K562 (cell line): ENCODE data around the gene EMILIN3. TPM values are rescaled to one million over a fixed set of nuclear protein-coding genes. Genes with fewer than 3 reads are reported as not detected.

Experiments used
- ATAC-seq: fragments of 200-7000 bp; cut with Tn5 transposase; 3 replicates; pipeline ENCODE4 v1.9.1; 2020; ENCODE audit warnings: moderate library complexity
- Bru-seq: library from RNA; stranded (reverse); fragments of 400-500 nt; gene quantifications from one replicate; lab custom pipeline; 2021; lab: Mats Ljungman, UMichigan
- BruChase-seq, 2 experiments: library from RNA; stranded (reverse); fragments of 400-500 nt; gene quantifications; one replicate each; lab custom pipeline; 2021; lab: Mats Ljungman, UMichigan
- BruUV-seq: library from RNA; stranded (reverse); fragments of 400-500 nt; replicated peaks from 2 replicates; lab custom pipeline; 2021; lab: Mats Ljungman, UMichigan
- CTCF ChIA-PET: fragments of 300-600 bp; formaldehyde crosslinking; extraction: SDS; loops from one replicate; lab custom pipeline; 2021; ENCODE audit warnings: low intra/inter-chr PET ratio; lab: Yijun Ruan, JAX
- POLR2A ChIA-PET: fragments of 300-600, 350-650 bp; sonication (Branson Sonifier 250); formaldehyde crosslinking; extraction: SDS; loops from one replicate; lab custom pipeline; 2021; ENCODE audit warnings: antibody characterized with exemption, inconsistent platforms; lab: Yijun Ruan, JAX
- DNase-seq, 4 experiments: peaks; one replicate each; pipeline versions ENCODE4 v3.0.0 to v3.0.0-alpha.2; 2011 to 2018; ENCODE audit warnings: low spot score in 3 of 4, mixed read lengths in 3 of 4; ENCODE audit errors: extremely low read depth in 1 of 4
- FAIRE-seq: peaks from 2 replicates; lab custom pipeline; 2011; peaks lifted over from hg19 to GRCh38; lab: Jason Lieb, UNC
- H2AFZ ChIP-seq: 2 replicates; pipeline ENCODE4 v1.6.0; 2011; ENCODE audit warnings: low read depth, low read length, control low read depth, inconsistent platforms
- H3K27ac ChIP-seq: fragments of 200-600 bp; 3 replicates; pipeline ENCODE4 v1.8.0; 2011; ENCODE audit warnings: low read depth, mild to moderate bottlenecking, control low read depth, inconsistent platforms, low read length, moderate library complexity, mixed read lengths; ENCODE audit errors: extremely low read depth
- H3K27me3 ChIP-seq, 2 experiments: fragments of 300-600 bp in 1 of 2; 2 replicates in 1 of 2; 3 replicates in 1 of 2; pipeline versions ENCODE4 v1.6.0 to v1.8.0; 2011; ENCODE audit warnings: inconsistent platforms in 2 of 2, low read length in 2 of 2, mild to moderate bottlenecking in 1 of 2, mixed read lengths in 1 of 2, moderate library complexity in 1 of 2; ENCODE audit not compliant: control insufficient read depth in 2 of 2, insufficient read depth in 2 of 2
- H3K36me3 ChIP-seq: fragments of 300-600 bp; 3 replicates; pipeline ENCODE4 v1.8.0; 2011; ENCODE audit warnings: mild to moderate bottlenecking, low read length, inconsistent platforms; ENCODE audit not compliant: control insufficient read depth, insufficient read depth
- H3K4me1 ChIP-seq, 2 experiments: fragments of 200-600 bp in 1 of 2; replicated peaks in 1 of 2; 2 replicates in 1 of 2; 3 replicates in 1 of 2; pipeline versions ENCODE4 v1.5.1 to v1.8.0; 2011; ENCODE audit warnings: inconsistent platforms in 2 of 2, low read length in 2 of 2, mild to moderate bottlenecking in 1 of 2, mixed read lengths in 1 of 2, moderate library complexity in 1 of 2; ENCODE audit not compliant: control insufficient read depth in 2 of 2, insufficient read depth in 2 of 2
- H3K4me2 ChIP-seq: 2 replicates; pipeline ENCODE4 v1.6.1; 2011; ENCODE audit warnings: low read length, control low read depth, inconsistent platforms, mixed read lengths; ENCODE audit not compliant: insufficient read depth
- H3K4me3 ChIP-seq: fragments of 200-600 bp; sonication (generic), shearing (Covaris generic); 2 replicates; pipeline ENCODE4 v1.5.1; 2016; ENCODE audit warnings: control low read depth, inconsistent platforms
- H3K79me2 ChIP-seq: fragments of 200-600 bp; 3 replicates; pipeline ENCODE4 v1.8.0; 2011; ENCODE audit warnings: low read length, inconsistent platforms; ENCODE audit not compliant: control insufficient read depth, insufficient read depth
- H3K9ac ChIP-seq, 2 experiments: 2 replicates each; pipeline versions ENCODE4 v1.6.0 to v1.6.1; 2011; ENCODE audit warnings: low read depth in 2 of 2, low read length in 2 of 2, control low read depth in 1 of 2, inconsistent platforms in 1 of 2, mild to moderate bottlenecking in 1 of 2, mixed read lengths in 1 of 2; ENCODE audit not compliant: insufficient read depth in 1 of 2
- H3K9me1 ChIP-seq: one replicate; pipeline ENCODE4 v1.6.0; 2011; ENCODE audit warnings: inconsistent platforms, mild to moderate bottlenecking, low read length, moderate library complexity; ENCODE audit not compliant: control insufficient read depth, insufficient read depth
- H3K9me3 ChIP-seq: replicated peaks from 2 replicates; pipeline ENCODE4 v1.5.1; 2011; ENCODE audit warnings: low read depth, low read length, inconsistent platforms; ENCODE audit not compliant: control insufficient read depth, insufficient read depth
- H4K20me1 ChIP-seq: replicated peaks from 2 replicates; pipeline ENCODE4 v1.6.1; 2011; ENCODE audit warnings: low read length, inconsistent platforms, mixed read lengths; ENCODE audit not compliant: control insufficient read depth, insufficient read depth
- NFE2L1 ChIP-seq: fragments of 450-650 bp; IDR thresholded peaks from 2 replicates; pipeline ENCODE4 v1.6.1; 2016; ENCODE audit warnings: missing genetic modification characterization, low read depth, mild to moderate bottlenecking, missing compliant biosample characterization, moderate library complexity, borderline replicate concordance
- PPARD ChIP-seq: fragments of 250-450 bp; sonication (Bioruptor Pico); IDR thresholded peaks from 2 replicates; pipeline ENCODE4 v1.8.0; 2022; ENCODE audit warnings: inconsistent platforms, mild to moderate bottlenecking, moderate library complexity
- WGBS: fragments of 100-300 bp; shearing (Covaris generic); methylation state at CpG from one replicate; pipeline ENCODE4 v1.1.6; 2016; ENCODE audit warnings: low coverage, mixed read lengths; ENCODE audit not compliant: insufficient coverage; ENCODE audit errors: missing lambda C conversion rate; 5-methylcytosine and 5-hydroxymethylcytosine counted together
- in situ Hi-C: fragments of 300-500 bp; cut with MboI; formaldehyde crosslinking; loops from 4 replicates; pipeline ENCODE4 v1.15.0; 2018; ENCODE audit warnings: inconsistent platforms, mixed read lengths
- intact Hi-C: fragments of 100-400 bp; cut with micrococcal nuclease; formaldehyde crosslinking; loops from 2 replicates; pipeline ENCODE4 v1.14.2; 2022
- long read RNA-seq, 3 experiments: library from polyadenylated mRNA in 2 of 3; library from RNA in 1 of 3; unstranded in 2 of 3; stranded (forward) in 1 of 3; transcript quantifications; one replicate each; pipeline ENCODE4 v2.0.0, GENCODE V29; 2019 to 2022
- polyA minus RNA-seq, 3 experiments: library from RNA; depleted of rRNA, polyadenylated mRNA; stranded (reverse); fragments of >200 nt; gene quantifications; 2 replicates each; pipeline ENCODE4 v1.2.3, GENCODE V29; 2011
- polyA plus RNA-seq, 8 experiments: library from polyadenylated mRNA; depleted of rRNA in 4 of 8; stranded (reverse) in 5 of 8; unstranded in 3 of 8; fragments of >200 nt; fragmentation: Nextera tagmentation in 2 of 8; fragmentation: Illumina TruSeq in 1 of 8; extraction: Ambion mirVana in 2 of 8; extraction: Trizol in 1 of 8; gene quantifications; 2 replicates each; pipeline versions ENCODE4 v1.2.1 to v1.2.3, GENCODE V29; 2011 to 2014; ENCODE audit warnings: inconsistent platforms in 1 of 8, missing spikeins in 1 of 8
- total RNA-seq, 7 experiments: library from RNA; depleted of rRNA in 6 of 7; stranded (reverse); fragments of >200 nt in 6 of 7; fragmentation: Illumina TruSeq in 2 of 7; extraction: Trizol in 2 of 7; gene quantifications; 2 replicates each; pipeline versions ENCODE4 v1.2.1 to v1.2.3, GENCODE V29; 2011 to 2021; ENCODE audit warnings: low replicate concordance in 1 of 7

Gene EMILIN3
- not detected in 2 replicates for total RNA-seq (2011; cell fraction: chromatin; rRNA removed; ENCODE audit: low replicate concordance)
- not detected in 2 replicates for total RNA-seq (2011; cell fraction: nucleolus; rRNA removed)
- not detected in 2 replicates for total RNA-seq (2011; cell fraction: nucleoplasm; rRNA removed)
- total RNA-seq (2014; rRNA removed), result not detected in 2 replicates
- total RNA-seq (2014; rRNA removed; fragmentation: Illumina TruSeq; extraction: Trizol), result not detected in 2 replicates
- not detected in 2 replicates for total RNA-seq (2015; rRNA removed; fragmentation: Illumina TruSeq; extraction: Trizol)
- total RNA-seq (2021), result not detected in 2 replicates
- polyA plus RNA-seq (2011; rRNA removed), result not detected in 2 replicates
- not detected in 2 replicates for polyA plus RNA-seq (2011; cell fraction: cytosol; rRNA removed)
- not detected in 2 replicates for polyA plus RNA-seq (2011; cell fraction: nucleus; rRNA removed)
- polyA plus RNA-seq (2012), result 0.03 and 0.14 TPM in 2 replicates
- polyA plus RNA-seq (2014; fragmentation: Illumina TruSeq; extraction: Trizol), result not detected in 2 replicates
- under 1 TPM in 1 of 2 experiments, not detected in 1; 0.07 TPM for polyA plus RNA-seq (2014; fragmentation: Nextera tagmentation; extraction: Ambion mirVana)
- 0.01 TPM in 1 of 2 replicates, not detected in the other for polyA plus RNA-seq (2014; rRNA removed)
- not detected in 2 replicates for polyA minus RNA-seq (2011; rRNA and poly(A)+ RNA removed)
- not detected in 2 replicates for polyA minus RNA-seq (2011; cell fraction: cytosol; rRNA and poly(A)+ RNA removed)
- not detected in 2 replicates for polyA minus RNA-seq (2011; cell fraction: nucleus; rRNA and poly(A)+ RNA removed)
- not detected for Bru-seq, nascent RNA
- BruChase-seq, experiment 1, labeled RNA remaining after a 2-hour chase, result not detected
- not detected for BruChase-seq, experiment 2, labeled RNA remaining after a 6-hour chase
- long read RNA-seq, experiment 1, result 0 reads
- long read RNA-seq, experiment 2, result 0 reads
- long read RNA-seq, experiment 3, result 0 reads

- H3K4me3 ChIP-seq, result no peak within 1 kb of the TSS
- no peak for TF ChIP-seq NFE2L1 (tag)
- TF ChIP-seq PPARD (CRISPR knock-in tag), result no peak
- TF ChIP-seq, all 486 proteins: peak for 0
- CTCF ChIA-PET, result no interaction called here
- Histone ChIP-seq H3K79me2 (no peaks in the 10 kb centered on the region), H3K4me1 (peaks cover 0 to 30% of the 10 kb centered on the region in 2 experiments; a peak in 2 of 5 replicates), H3K36me3 (no peaks in the 10 kb centered on the region), H3K9ac (no peak within 1 kb of the TSS), H3K4me2 (no peak within 1 kb of the TSS), H3K9me3 (no peaks in the 10 kb centered on the region), H3K9me1 (no peaks in the 10 kb centered on the region), H4K20me1 (peaks cover 23% of the 10 kb centered on the region), H3K27ac (no peak within 1 kb of the TSS), H2AFZ (no peak within 1 kb of the TSS), H3K27me3 (peaks cover 37 to 67% of the 10 kb centered on the region in 2 experiments; a peak in 4 of 5 replicates)
- ATAC-seq, result no peak
- BruUV-seq, result no TSS peak
- intact Hi-C loops (no loop called here), in situ Hi-C loops (no loop called here)
- no peak for DNase-seq
- FAIRE-seq, result no peak
- 15% methylated on average over 37 of the region's 93 CpGs for WGBS
- POLR2A ChIA-PET, result no interaction called here
These were observed at the start of gene EMILIN3 for GRCh38 chr20:41366546-41367392. EMILIN3 (minus strand) TSS chr20:41366818; CDS start chr20:41366634, 184 bp downstream.
